GM18517 (cell line): ENCODE measurements around the gene LMF1.

Source experiments
- ATAC-seq: cut with Tn5 transposase; IDR thresholded peaks from one replicate; pipeline ENCODE4 v1.9.1; 2021; ENCODE audit warnings: mild to moderate bottlenecking, moderate library complexity; ENCODE audit not compliant: unreplicated experiment

LMF1 gene

DNA sequence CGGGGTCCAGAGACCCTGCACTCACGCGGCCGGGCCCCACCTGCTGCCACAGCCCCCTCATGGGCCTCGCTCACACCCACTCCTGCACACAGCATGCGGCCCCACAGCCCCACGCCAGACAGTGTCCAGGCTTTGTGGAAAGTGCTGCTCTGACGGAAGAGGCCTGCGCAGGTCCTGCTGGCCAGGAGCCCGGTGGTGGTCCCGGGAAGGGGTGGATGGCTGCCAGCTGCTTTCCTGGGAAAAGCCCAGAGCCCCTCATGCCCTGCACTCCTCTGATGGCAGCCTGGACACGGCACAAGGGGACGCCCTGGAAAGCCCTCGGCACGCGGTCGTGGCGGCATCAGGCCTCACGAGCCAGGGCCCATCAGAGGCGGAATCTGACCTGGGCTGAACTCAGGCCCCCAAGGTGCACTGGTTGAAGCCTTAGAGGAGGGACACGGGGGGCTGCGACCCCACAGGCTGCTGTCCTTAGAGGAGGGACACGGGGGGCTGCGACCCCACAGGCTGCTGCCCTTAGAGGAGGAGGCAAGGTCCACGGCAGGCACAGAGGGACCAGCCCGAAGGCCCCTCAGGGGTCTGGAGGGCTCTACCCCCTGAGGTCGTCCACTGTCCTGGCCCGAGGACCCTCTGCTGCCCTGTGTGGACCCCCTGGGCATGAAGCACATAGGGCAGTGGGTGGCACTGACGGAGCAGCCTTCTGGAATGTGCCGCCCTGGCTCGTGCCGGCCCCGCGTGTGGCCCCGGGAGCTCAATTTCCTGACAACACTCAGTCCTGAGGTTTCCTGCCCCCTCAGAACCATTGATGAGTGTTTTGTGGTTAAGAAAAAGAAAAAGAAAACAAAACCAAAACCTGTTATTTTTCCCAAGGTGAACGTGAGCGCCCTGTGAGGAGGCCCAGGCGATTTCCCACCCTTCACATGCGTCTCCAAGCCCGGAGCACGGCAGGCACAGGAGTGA, 32.9 kb upstream of the LMF1 start:
- no peak for ATAC-seq

GRCh38 chr16:1002399-1003166, 31.8 kb upstream of the LMF1 start:
- ATAC-seq: no peak

GRCh38 chr16:1001096-1001495, 30.3 kb upstream of the LMF1 start:
- no peak for ATAC-seq

DNA sequence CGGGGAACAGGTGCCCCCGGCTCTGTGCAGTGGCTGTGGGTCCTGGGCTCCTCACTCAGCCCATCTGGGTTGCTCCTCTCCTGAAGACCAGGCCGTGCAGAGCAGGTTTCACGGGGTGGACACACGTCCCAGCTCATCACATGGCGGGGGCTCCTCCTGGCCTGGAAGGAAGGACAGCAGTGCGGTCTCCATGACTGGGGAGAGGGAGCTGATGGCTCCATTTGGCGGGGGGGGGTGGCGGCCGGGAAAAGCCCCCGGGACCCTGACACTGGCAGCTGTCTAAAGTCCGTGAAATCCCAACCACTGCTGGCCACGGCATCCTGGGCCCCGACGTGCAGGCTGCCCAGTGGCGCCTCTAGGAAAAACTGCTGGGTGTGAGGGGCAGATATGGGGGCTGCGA, 29.8 kb upstream of the LMF1 start:
- no peak for ATAC-seq

- no peak for ATAC-seq
These were observed 28.9 kb upstream of the LMF1 start for GRCh38 chr16:999677-1000076.

GRCh38 chr16:998615-999014, 27.8 kb upstream of the LMF1 start:
- no peak for ATAC-seq

DNA sequence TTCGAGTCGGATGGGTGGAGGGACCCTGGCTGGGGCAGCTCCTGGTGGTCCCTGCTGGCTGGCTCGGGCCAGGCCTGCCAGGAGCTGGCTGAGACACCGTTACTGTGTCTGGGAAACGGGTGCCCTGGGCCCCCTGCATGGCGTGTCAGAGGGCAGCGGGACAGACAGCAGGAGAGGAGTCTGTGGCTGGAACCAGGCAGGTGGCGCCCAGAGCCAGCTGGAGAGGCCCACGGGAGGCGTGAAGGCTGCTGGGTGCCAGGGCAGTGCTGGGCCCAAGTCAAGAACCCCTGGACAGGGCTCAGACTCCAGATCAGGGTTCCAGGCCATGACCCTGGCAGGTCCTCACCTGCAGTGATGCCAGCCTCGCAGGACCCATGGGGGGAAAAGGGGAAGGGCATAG, 27.4 kb upstream of the LMF1 start:
- ATAC-seq: no peak

DNA sequence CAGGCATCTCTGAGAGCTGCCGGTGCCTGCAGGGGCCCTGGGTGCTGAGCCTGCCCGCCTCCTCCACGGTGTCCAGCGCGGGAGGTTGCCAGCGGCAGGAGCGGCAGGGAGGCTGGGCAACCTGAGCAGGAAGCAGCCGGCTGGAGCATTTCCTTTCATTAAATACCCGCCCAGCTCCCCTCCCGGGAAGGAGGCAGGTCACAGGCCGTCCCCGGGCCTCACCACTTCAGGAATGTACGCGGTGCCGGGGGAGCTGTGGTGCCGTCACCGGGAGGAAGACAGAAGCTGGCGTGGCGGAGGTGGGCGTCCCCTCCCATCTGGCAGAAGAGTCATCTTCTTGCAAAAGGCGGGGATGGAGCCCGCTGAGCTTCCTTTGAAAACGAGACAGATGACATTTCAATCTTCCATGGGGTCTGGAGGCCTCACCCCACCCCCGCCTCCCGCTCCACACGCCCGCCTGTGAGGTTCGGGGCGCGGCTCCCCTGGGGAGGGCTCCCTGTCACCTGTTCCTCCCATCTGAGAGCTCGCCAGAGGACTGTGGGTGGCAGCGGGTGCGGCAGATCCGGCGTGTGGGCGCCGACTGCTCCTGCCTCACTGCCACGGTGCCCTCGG, 26.8 kb upstream of the LMF1 start:
- ATAC-seq: no peak

DNA sequence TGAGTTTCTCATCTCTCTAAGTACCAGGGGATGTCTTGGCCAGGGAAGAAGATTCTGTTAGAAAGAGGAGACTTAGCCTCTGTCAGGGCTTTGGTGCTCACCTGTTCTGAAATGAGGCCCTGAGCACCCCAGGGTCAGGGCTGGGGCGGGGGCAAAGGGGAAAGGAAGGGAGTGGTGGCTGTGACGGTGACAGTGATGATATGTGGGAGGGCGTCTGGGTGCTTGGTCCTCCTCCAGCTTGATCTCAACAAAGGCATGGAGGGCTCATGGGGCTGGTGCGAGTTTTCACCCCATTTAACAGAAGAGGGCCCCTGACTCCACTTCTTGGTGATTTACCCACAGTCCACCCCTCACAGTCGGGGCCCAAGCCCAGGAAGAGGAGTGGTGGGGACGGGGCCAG, 25.9 kb upstream of the LMF1 start:
- ATAC-seq: no peak

DNA sequence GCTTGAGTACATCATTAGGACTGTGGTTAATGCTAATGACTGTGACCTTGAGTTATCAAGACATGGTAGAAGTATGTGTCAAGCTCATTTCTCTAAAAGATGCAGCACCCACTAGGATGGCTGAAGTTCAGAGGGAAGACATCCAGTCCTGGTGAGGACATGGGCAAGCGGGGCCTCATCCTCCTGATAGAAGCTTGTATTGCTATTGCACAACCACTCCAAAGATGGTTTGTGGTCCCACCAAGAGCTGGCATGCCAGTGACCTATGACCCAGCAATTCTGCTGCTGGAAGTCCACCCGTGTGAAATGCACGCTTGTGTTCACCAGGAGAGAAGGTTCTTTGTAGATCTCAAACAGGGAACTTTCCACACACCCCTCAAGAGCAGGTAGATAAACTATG, 25.0 kb upstream of the LMF1 start:
- ATAC-seq: no peak

DNA sequence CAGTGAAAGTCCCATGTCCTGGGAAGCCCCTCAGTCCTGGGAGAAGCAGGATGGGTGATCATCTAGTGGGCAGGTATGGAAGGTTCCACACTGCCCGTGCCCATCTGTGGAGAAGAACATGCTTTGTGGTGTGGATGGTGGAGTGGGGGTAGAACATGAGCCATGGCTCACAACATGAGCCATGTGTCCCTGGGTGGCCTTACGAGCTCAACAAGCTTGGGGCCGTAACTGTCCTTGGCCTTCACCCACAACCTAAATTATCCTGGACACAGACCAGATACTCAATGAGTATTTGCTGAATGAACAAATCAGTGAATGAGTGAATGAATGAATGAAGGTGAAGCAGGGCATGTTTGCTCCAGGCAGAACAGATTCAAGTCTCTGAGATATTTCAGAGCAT, 24.3 kb upstream of the LMF1 start:
- no peak for ATAC-seq

GRCh38 chr16:993731-994130, 22.9 kb upstream of the LMF1 start:
- ATAC-seq: no peak

GRCh38 chr16:991773-992172, 21.0 kb upstream of the LMF1 start:
- no peak for ATAC-seq

- no peak for ATAC-seq
These were observed 20.6 kb upstream of the LMF1 start for GRCh38 chr16:991345-991744.

DNA sequence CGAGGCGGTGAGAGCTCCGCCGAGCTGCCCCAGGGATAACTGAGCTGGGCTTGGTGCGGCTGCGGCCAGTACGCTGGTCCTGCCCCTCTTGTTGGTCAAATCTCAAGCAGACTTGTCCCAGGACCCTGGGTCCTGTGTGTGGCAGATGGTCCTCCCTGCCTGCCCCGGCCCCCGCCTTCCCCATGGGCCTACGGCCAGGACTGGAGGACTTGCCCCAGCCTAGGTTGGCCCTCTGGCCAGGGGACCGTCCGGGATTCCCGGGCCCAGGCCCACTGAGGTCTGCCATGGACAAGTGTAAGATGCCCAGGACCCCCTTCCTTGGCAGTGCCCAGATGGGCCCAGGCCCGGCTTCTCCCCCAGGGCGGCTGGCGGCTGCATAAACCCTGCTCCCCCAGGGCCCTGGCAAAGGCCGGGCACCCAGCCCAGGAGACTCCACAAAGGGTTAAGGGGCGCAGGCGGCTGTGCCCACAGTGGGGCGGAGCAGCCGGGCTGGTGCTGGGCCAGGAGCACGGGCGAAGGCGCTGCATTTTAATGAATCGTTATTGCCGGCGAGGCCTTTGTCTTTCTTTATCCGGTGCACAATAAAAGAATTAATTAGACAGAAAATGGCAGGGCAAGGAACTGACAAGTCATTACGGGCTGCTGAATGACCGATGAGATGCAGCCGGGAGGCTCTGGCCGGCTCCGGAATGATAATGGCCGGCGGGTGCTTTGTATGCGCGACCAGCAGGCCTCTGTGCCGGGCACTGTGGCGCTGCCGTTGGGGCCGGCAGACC, 19.9 kb upstream of the LMF1 start:
- ATAC-seq: no peak

- ATAC-seq: no peak
These were observed 18.6 kb upstream of the LMF1 start for GRCh38 chr16:989354-989814.

DNA sequence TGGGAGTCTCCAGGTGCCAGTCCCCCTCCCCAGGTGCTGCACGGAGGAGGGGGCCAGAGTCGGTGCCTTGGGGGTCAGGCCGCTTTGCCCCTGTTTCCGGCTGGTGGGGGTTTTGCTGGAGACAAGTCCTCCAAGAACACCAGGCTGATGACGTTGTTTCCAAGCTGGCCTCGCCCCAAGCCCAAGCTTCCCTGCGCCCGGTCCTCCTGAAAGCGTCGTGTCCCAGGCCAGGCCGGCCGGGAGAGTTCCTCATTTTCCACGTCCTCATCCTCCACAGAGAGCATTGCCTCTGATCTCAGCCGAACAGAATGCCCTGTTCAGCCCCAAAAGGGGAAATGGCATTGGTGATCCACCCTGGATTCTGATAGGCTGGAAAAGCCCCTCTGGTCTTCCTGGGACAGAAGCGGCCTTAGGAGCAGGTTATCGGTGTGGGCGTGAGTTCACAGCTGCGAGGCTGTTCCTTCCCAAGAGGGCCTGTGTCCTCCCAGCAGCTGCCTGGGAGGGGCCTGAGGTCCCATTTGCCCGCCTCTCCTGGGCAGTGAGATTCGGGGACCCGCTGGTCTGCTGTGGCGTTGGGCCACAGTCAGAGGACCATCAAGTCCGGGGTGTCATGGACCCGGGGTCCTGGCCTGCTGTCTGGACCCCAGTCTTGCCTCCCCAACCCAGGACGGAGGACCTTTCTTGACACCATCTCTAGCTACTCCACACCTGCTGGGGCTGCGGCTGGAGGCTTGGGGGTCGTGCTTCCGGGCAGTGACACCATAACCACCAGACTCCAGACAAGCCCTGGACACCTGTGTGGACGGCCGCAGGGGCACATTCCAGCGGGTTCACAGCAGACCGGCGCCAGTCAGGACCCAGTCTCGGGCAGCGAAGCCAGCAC, 17.9 kb upstream of the LMF1 start:
- no peak for ATAC-seq

DNA sequence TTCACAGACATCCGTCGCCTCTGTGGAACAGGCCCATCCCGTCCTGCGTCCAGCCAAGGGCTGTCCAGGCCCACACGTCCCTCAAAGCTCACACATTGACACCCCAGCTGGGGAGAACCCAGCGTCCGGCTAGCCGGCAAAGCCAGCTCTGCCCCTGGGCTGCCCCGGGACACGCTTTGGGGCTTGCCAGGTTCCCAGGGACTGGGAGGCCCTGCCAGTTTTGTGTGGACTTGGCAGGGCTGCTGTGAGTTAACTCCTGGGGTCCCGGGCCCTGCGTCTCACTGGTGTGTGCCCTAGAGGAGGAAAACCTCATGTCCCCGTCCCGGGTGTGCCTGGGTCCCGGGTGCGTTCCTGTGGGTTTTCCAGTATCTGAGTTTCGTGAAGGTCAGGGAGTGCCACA, 17.1 kb upstream of the LMF1 start:
- ATAC-seq: no peak

- no peak for ATAC-seq
These were observed 16.3 kb upstream of the LMF1 start for GRCh38 chr16:986925-987582.
